AG09319 (cell line): Measurements from ENCODE around the gene PPP1R37.

Experiments
- DNase-seq: peaks from one replicate; pipeline ENCODE4 v3.0.0-alpha.2; 2010; ENCODE audit warnings: low read depth; ENCODE audit errors: extremely low read depth
- TF ChIP-seq, protein P1 (sequence below): IDR thresholded peaks from 2 replicates; pipeline ENCODE4 v1.5.1; 2011; ENCODE audit warnings: low read depth, mild to moderate bottlenecking, inconsistent platforms, low read length, moderate library complexity

The PPP1R37 gene

GRCh38 chr19:45171211-45171623 lies 78.2 kb downstream of the PPP1R37 start:
- TF ChIP-seq, protein P1, sequence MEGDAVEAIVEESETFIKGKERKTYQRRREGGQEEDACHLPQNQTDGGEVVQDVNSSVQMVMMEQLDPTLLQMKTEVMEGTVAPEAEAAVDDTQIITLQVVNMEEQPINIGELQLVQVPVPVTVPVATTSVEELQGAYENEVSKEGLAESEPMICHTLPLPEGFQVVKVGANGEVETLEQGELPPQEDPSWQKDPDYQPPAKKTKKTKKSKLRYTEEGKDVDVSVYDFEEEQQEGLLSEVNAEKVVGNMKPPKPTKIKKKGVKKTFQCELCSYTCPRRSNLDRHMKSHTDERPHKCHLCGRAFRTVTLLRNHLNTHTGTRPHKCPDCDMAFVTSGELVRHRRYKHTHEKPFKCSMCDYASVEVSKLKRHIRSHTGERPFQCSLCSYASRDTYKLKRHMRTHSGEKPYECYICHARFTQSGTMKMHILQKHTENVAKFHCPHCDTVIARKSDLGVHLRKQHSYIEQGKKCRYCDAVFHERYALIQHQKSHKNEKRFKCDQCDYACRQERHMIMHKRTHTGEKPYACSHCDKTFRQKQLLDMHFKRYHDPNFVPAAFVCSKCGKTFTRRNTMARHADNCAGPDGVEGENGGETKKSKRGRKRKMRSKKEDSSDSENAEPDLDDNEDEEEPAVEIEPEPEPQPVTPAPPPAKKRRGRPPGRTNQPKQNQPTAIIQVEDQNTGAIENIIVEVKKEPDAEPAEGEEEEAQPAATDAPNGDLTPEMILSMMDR = no peak
- DNase-seq = no peak

DNA sequence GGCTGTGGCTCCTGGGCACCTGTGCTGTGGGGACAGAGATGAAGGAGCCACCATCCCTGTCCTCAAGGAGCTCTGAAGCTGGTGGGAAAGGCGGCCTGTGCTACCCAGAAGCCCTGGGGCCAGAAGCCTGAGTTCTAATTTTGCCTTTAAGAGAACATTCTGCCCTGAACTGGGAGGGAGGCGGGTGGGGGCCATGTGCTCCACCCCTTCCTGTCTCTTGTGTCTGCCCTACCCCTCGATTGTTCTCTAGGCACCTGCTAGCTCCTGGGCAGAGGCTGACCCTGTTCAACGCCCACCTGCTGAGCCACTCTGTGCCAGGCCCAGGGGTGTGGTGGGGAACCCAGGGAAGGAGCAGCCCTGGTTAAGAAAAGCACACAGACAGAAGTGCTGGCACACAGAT lies 79.2 kb downstream of the PPP1R37 start:
- DNase-seq = no peak
- TF ChIP-seq, protein P1 = no peak

GRCh38 chr19:45172611-45173208 lies 79.7 kb downstream of the PPP1R37 start:
- DNase-seq = no peak
- TF ChIP-seq, protein P1 = no peak

- no peak for DNase-seq
- TF ChIP-seq, protein P1 = no peak
These were observed 80.8 kb downstream of the PPP1R37 start for GRCh38 chr19:45173816-45174215.

DNA sequence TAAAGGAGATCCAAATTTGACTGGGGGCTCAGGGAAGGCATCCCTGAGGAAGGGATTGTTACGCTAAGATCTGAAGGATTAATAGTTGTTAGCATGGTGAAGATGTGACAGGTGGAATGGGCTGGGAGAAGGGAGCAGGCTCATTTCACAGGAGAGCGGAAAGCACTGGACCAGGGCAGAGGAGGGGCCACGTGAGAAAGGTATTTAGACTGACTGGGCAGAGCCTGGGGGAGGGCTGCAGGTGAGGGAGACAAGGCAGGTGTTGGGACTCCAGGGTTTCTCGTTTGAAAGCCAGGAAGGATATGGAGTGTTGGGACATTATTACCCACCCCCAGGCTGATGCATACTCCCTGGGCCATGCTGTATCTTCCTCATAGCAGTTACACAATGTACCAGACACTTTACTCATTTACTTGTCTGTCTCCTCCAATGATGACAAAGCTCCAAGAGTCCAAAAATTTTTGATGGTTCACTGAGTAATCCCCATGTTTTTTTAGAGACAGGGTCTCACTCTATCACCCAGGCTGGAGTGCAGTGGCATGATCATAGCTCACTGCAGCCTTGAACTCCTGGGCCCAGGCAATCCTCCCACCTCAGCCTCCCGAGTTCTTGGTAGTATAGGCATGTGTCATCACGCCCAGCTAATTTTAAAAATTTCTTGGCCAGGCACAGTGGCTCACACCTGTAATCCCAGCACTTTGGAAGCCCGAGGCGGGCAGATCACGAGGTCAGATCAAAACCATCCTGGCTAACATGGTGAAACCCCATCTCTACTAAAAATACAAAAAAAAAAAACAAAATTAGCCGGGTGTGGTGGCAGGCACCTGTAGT lies 82.8 kb downstream of the PPP1R37 start:
- TF ChIP-seq, protein P1 = no peak
- no peak for DNase-seq

GRCh38 chr19:45177817-45178261 lies 84.9 kb downstream of the PPP1R37 start, which contains the start of gene TRAPPC6A:
TSS of gene TRAPPC6A (minus strand) at chr19:45178237. CDS start at chr19:45178218, 19 bp downstream.
- DNase-seq = no peak

More at GRCh38 chr19:45177817-45178261, 84.9 kb downstream of the PPP1R37 start, which contains the start of gene TRAPPC6A:
- TF ChIP-seq, protein P1 = no peak
